ENCODE data around the gene GLP1R.

GLP1R gene

DNA sequence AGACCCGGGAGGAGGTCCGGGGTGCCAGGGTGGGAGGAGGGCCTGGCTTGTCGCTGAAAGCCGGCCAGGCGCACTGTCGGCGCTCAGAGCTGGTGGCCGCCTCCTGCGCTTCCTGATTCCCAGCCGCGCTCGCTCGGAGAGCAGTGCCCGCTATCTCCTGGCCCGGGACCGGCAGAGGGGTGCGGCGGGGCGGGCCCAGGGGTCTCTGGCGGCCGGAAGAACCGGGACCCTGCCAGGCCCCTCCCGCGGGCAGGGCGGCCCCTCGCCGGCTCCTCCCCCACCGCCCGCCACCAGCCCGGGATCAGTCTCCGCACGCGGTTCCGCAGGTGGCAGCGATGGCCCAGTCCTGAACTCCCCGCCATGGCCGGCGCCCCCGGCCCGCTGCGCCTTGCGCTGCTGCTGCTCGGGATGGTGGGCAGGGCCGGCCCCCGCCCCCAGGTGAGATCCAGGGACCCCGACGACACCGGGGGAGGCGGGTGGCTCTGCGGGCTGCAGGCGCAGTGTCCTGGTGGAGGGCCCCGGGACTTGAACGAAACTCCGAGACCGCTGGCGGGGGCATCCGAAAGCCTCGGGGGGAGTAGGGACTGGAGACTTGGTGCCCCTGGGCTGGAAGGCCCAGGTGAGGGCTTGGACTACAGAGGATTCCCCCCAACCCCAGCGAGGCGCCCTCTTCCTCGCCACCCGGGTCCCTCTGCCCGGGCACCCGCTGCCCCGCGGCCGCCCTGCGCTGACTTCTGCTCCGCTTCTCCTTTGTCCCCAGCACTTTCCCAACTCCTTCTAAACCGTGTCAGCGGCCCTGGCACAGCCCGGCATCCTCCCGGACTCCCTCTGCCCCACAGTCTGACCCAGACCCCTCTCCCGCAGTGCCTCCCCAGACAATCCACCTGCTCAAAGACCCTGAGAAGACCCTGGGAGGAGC is at the start of gene GLP1R:
TSS of gene GLP1R (plus strand) at position 301 of the 919 bp plus-strand sequence. CDS start at position 361, 60 bp downstream.
- DNase-seq = peak; percentile 48

DNA sequence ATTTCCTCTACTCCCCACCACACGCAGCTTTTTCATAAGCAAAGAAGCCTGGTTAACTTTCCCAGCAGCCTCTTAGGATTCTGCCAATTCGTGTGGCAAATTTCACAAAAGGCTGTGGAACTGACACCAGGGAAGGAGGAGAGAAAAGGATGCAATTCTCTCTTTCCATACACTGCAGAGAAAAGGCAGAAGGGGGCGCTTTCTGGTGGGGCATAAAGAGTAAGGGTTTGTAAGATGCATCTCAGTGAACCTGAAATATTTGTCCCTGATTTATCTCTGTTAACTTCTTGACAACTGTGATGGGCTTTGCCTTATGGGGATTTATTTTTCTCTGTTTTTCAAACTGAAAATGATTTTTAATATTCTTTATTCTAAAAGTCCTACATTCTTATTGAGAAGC is 45.5 kb upstream of the GLP1R start:
- DNase-seq = no peak

DNA sequence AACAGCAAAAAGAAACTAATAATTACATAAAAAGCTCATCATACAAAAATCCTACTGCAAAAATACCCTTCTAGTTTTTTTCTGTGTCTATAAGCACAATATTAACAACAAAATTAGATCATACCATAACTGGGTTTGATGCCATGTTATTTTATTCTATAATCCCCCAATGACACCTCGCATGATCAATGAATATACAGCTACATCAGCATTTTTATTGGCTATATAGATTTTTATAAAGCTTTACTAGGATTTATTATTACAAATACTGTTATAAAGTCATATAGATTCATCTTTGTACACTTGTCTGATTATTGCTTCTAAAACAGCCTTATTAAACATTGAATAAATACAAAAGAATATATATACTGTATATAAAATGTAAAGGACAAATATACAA is 45.1 kb upstream of the GLP1R start:
- DNase-seq = no peak

DNA sequence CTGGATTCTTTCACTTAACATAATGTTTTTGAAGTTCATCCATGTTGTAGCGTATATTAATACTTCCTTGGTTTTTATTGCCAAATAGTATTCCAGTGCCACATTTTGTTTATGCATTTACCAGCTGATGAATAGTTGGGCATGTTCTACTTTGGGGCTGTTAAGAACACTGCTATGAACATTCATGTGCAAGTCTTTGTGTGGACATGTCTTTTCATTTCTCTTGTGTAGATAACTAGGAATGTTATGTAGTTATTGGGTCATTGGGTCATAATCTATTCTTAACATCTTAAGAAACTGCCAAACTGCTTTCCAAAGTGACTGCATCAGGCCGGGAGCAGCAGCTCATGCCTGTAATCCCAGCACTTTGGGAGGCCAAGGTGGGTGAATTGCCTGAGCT is 43.8 kb upstream of the GLP1R start:
- no peak for DNase-seq

DNA sequence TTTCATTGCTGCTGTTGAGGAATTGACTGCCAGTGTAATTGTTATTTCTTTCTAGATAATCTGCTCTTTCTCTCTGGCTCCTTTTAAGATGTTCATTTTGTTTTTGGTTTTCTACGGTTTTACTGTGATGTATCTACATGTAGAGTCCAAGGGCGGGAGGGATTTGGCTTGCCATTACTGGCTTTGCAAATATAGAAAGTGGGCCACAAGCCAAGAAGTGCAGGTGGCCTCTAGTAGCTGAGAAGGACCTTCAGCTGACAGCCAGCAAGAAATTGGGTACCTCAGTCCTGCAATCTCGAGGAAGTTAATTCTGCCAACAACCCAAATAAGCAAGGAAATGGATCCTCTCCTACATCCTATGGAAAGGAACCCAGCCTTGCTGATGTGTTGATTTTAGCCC is 42.8 kb upstream of the GLP1R start:
- no peak for DNase-seq

GRCh38 chr6:39007575-39007974 is 41.0 kb upstream of the GLP1R start:
- no peak for DNase-seq

DNA sequence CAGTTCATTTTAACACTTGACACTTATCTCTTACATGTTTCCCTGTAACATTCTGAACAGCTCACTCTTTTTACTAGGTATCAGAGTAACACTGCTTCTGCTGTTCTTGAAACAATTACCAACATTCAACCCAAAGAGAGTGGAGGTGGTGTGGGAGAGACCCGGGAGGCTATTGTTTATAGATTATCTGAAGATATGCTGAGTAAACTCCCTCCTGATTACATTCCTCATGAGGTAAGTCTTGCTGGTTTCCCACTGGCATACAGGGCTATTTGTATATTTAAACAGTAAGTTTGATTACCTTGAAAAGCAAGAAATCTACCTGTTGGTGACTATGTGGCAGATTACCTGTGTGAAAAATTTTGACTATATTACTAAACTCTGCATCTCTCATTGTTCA is 39.8 kb upstream of the GLP1R start:
- no peak for DNase-seq

- DNase-seq = no peak
These were observed 39.1 kb upstream of the GLP1R start for GRCh38 chr6:39009476-39009875.

DNA sequence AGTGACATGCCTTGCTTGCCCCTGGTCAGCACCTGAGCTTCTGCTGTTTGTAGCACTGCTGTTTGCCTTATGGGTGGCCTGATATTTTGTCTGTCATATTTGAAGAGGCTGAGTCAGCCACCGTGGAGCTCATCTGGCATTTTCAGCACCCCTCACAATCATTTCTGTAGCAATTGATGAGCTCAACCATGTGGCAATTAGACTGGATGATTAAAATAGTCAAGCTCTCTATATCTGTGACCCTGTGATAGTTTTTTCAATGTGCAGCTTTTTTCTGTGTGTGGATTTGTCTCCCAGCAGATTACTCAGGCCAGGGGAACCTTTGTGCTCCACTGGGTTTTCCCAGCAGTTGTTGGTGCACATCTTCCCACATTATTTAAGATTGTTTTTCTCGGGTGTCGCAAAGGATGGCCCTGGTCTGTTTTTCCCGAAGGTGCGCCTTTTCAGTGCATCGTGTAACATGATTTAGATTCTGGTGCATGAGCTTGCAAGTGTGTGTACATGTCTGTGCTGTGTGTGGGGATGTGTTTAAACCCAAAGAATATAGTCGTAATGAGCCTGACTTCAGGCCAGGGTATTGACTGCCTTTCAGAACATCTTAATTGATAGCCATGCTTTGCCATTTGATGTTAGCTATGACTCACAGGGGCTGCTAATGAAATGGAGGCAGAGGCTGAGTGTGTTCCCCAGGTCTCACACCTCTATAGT is 31.6 kb upstream of the GLP1R start:
- no peak for DNase-seq

- DNase-seq = no peak
These were observed 31.1 kb upstream of the GLP1R start for GRCh38 chr6:39017547-39017880.

- no peak for DNase-seq
These were observed 30.5 kb upstream of the GLP1R start for GRCh38 chr6:39018103-39018502.

DNA sequence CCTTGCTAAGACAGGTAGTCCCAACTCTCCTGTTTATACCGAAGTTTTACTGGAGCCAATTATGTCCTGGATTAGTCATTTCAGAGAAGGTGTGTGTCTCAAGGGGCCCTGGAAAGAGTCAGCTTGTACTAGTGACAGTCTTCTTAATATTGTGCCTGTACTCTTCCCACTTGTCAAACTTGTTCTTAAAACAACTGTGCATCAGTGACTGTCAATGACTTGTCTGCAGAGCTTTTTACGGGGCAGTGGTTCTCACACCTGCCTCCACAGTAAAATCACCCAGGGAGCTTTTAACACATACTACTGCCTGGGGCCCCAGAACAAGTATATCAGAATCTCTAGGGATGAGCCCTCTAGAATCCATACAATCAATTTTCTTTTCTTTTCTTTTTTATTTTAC is 28.4 kb upstream of the GLP1R start:
- no peak for DNase-seq

GRCh38 chr6:39021041-39021440 is 27.5 kb upstream of the GLP1R start:
- no peak for DNase-seq

- DNase-seq = no peak
These were observed 26.8 kb upstream of the GLP1R start for GRCh38 chr6:39021779-39022178.

DNA sequence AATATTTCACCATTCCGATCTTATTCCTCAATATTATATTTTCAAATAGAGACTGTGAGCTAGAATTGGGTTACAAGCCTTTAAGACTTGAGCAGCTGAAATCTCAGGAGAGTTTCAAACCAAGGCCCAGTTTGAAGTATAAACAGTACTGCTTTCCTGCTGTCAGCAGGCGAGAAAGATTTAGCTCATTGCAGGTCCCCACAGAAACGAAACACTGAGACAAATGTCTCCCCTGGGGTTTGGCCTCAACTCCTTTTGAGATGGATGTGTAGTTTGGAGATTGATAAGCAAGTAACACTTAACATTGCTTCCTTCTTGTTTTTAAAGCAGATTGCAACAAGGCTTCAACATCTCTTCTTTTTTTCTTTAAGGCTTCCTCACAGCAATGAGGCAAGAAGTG is 22.4 kb upstream of the GLP1R start:
- no peak for DNase-seq

GRCh38 chr6:39029156-39030011 is 19.2 kb upstream of the GLP1R start:
- DNase-seq = no peak

- no peak for DNase-seq
These were observed 12.9 kb upstream of the GLP1R start for GRCh38 chr6:39035681-39036080.

DNA sequence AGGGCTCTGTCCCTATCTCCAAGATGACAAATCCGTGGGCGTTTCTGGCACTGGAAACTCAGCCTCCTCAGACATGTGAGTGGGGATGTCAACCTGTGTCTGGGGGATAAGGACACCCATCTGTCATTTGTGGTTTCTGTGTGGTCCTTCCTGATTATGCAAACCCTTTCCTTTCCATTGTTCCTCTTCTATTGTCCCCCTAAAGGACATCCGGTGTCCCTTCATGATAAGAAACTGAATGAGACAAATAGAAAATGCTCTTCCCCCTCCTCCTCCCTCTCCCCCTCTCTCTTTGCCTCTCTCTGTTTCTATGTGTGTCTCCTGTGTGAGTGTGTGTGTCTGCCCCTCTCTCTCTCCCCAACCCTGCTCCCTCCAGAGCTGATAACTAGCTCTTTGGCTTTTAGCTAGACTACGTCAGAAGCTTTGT is 11.5 kb upstream of the GLP1R start:
- DNase-seq = no peak

- DNase-seq = no peak
These were observed 10.9 kb upstream of the GLP1R start for GRCh38 chr6:39037707-39038106.

- no peak for DNase-seq
These were observed 8.4 kb upstream of the GLP1R start for GRCh38 chr6:39040080-39040673.

GRCh38 chr6:39041072-39041471 is 7.5 kb upstream of the GLP1R start:
- DNase-seq = no peak

DNA sequence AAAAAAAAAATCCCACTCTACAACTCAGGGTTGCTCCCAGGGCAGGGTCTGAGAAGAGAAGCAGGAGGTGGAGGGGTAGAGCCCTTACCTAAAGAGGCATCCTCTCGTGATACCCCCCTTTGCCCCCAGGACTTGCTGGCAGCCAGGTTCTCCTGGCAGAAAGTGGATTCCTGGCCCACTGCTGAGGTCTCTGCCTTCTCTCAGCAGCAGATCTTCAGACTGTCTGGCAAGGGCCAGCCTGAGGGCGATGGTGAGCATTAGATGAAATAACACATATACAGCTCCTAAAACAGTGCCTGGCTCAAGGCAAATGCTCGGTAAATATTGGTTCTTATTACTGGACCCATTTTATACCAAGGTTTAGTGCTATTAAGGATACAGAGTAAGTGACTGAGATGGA is 4.8 kb upstream of the GLP1R start:
- DNase-seq = no peak

DNA sequence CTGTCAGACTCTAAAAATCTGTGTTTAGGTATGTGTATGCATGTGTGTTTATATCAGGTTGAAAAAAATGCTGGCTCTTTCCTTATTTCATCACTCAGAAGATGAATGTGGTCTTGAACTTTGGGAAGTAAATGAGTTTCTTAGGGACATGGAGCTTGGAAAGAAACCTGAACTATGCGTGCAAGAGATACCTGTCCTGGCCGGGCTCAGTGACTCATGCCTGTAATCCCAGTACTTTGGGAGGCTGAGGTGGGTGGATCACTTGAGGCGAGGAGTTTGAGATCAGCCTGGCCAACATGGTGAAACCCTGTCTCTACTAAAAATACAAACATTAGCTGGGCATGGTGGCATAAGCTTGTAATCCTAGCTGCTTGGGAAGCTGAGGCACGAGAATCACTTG is 4.4 kb upstream of the GLP1R start:
- no peak for DNase-seq
